Activated CD8-positive, alpha-beta T cell treated with anti-CD3 and anti-CD28 coated beads for 36 hours (primary cell): ENCODE data around the gene NAPB. TPM values are rescaled to one million over a fixed set of nuclear protein-coding genes. Genes with fewer than 3 reads are reported as not detected.

Source experiments
- ATAC-seq: fragments of 200-7000 bp; cut with Tn5 transposase; one replicate; pipeline ENCODE4 v1.10.0; 2021; ENCODE audit warnings: mild to moderate bottlenecking, moderate library complexity
- CTCF ChIA-PET: fragments of 350-600 bp; sonication (Branson Sonifier 250); formaldehyde crosslinking; loops from one replicate; lab custom pipeline; 2021; ENCODE audit warnings: antibody characterized with exemption; lab: Charles Lee
- POLR2A ChIA-PET: fragments of 350-600 bp; sonication (Branson Sonifier 250); formaldehyde crosslinking; loops from one replicate; lab custom pipeline; 2021; ENCODE audit warnings: antibody characterized with exemption; lab: Charles Lee
- DNase-seq: peaks from one replicate; pipeline ENCODE4 v3.0.0-alpha.2; 2020
- H3K27ac Mint-ChIP-seq: one replicate; pipeline ENCODE4 v1.8.0; 2021; ENCODE audit warnings: mild to moderate bottlenecking, mixed read lengths
- H3K27me3 Mint-ChIP-seq: one replicate; pipeline ENCODE4 v1.8.0; 2021; ENCODE audit warnings: mixed read lengths
- H3K36me3 Mint-ChIP-seq: one replicate; pipeline ENCODE4 v1.8.0; 2021; ENCODE audit warnings: low read depth, mixed read lengths
- H3K4me1 Mint-ChIP-seq: one replicate; pipeline ENCODE4 v1.8.0; 2021; ENCODE audit warnings: low read depth, mixed read lengths
- H3K4me3 Mint-ChIP-seq: one replicate; pipeline ENCODE4 v1.8.0; 2021; ENCODE audit warnings: mild to moderate bottlenecking, moderate library complexity, mixed read lengths
- H3K9me3 Mint-ChIP-seq: one replicate; pipeline ENCODE4 v1.8.0; 2021; ENCODE audit warnings: mixed read lengths
- CTCF ChIP-seq: fragments of 200-600 bp; IDR thresholded peaks from one replicate; pipeline ENCODE4 v1.8.0; 2022; ENCODE audit warnings: antibody characterized with exemption, mild to moderate bottlenecking
- intact Hi-C: fragments of 100-400 bp; cut with micrococcal nuclease; formaldehyde crosslinking; loops from one replicate; pipeline ENCODE4 v1.10.0; 2022
- total RNA-seq, 2 experiments: library from RNA; stranded (reverse); gene quantifications; one replicate each; pipeline ENCODE4 v1.2.3, GENCODE V29; 2021

Gene NAPB
- total RNA-seq, 2 experiments from 2014 or later = 14.3 to 16.8 TPM

- no peak for ATAC-seq
- intact Hi-C loops = no loop called here
- Mint-ChIP-seq H3K27ac (no peak overlapping the region), H3K9me3 (no peaks in the 10 kb centered on the region), H3K27me3 (no peaks in the 10 kb centered on the region), H3K4me3 (no peak overlapping the region), H3K4me1 (no peaks in the 10 kb centered on the region), H3K36me3 (no peaks in the 10 kb centered on the region)
- ChIA-PET POLR2A (no interaction called here), CTCF (interaction anchor here (1.2 to 9.2 kb wide), 2 partner anchors 167 to 168 kb away, joined by 6 to 176 read pairs; partner anchors contain the start of gene CST9)
- TF ChIP-seq CTCF = no peak
- DNase-seq = no peak
Observed at GRCh38 chr20:23438661-23439060, 17.4 kb upstream of the NAPB start.

GRCh38 chr20:23437126-23437899 is 16.0 kb upstream of the NAPB start:
- Mint-ChIP-seq H3K36me3 (no peaks in the 10 kb centered on the region), H3K27ac (no peak overlapping the region), H3K9me3 (no peaks in the 10 kb centered on the region), H3K4me3 (no peak overlapping the region), H3K4me1 (no peaks in the 10 kb centered on the region), H3K27me3 (no peaks in the 10 kb centered on the region)
- CTCF ChIA-PET = interaction anchor here (1.0 to 1.2 kb wide), 4 partner anchors 10 to 169 kb away, joined by 3 to 6 read pairs (median 4); no protein-coding TSS in a partner anchor
- DNase-seq (no peak), ATAC-seq (no peak)
- intact Hi-C loops = no loop called here
- TF ChIP-seq CTCF = no peak
- POLR2A ChIA-PET = no interaction called here

GRCh38 chr20:23436681-23437080 is 15.4 kb upstream of the NAPB start:
- Mint-ChIP-seq H3K4me1 (no peaks in the 10 kb centered on the region), H3K36me3 (no peaks in the 10 kb centered on the region), H3K4me3 (no peak overlapping the region), H3K27me3 (no peaks in the 10 kb centered on the region), H3K9me3 (no peaks in the 10 kb centered on the region), H3K27ac (no peak overlapping the region)
- DNase-seq = no peak
- ChIA-PET CTCF (interaction anchor here (1.0 kb wide), 1 partner anchor 14 kb away, joined by 3 read pairs; no protein-coding TSS in a partner anchor), POLR2A (no interaction called here)
- no peak for TF ChIP-seq CTCF
- intact Hi-C loops = no loop called here
- ATAC-seq = no peak

GRCh38 chr20:23435626-23436539 is 14.6 kb upstream of the NAPB start:
- H3K27me3 Mint-ChIP-seq = no peaks in the 10 kb centered on the region

More at GRCh38 chr20:23435626-23436539, 14.6 kb upstream of the NAPB start:
- POLR2A ChIA-PET = no interaction called here
- H3K4me3 Mint-ChIP-seq = no peak overlapping the region
- H3K4me1 Mint-ChIP-seq = no peaks in the 10 kb centered on the region
- TF ChIP-seq CTCF = no peak
- H3K27ac Mint-ChIP-seq = no peak overlapping the region
- intact Hi-C loops = no loop called here
- CTCF ChIA-PET = interaction anchor here (0.6 kb wide), 1 partner anchor 117 kb away, joined by 3 read pairs; no protein-coding TSS in a partner anchor
- ATAC-seq (no peak), DNase-seq (no peak)
- no peaks in the 10 kb centered on the region for H3K9me3 Mint-ChIP-seq
- no peaks in the 10 kb centered on the region for H3K36me3 Mint-ChIP-seq
